ENCODE data around the gene CFAP157.
"Not testable (repeated sequence)": the region's sequence is repeated elsewhere in the genome, so short reads cannot be mapped to it uniquely, and the experiment has no call there.

Gene CFAP157

GRCh38 chr9:127749090-127749787 is 42.5 kb downstream of the CFAP157 start:
- peaks cover 36% of the 10 kb centered on the region for H3K36me3 Mint-ChIP-seq (ENCODE audit: low read depth)
- no peak overlapping the region for H3K27ac Mint-ChIP-seq
- no peaks in the 10 kb centered on the region for H3K27me3 Mint-ChIP-seq (ENCODE audit: low read depth)
- peaks cover 10% of the 10 kb centered on the region for H3K4me1 Mint-ChIP-seq (ENCODE audit: low read depth)
- H3K9me3 Mint-ChIP-seq: no peaks in the 10 kb centered on the region
- H3K4me3 Mint-ChIP-seq: no peak overlapping the region

GRCh38 chr9:127751269-127752054 is 44.7 kb downstream of the CFAP157 start:
- no peaks in the 10 kb centered on the region for H3K9me3 Mint-ChIP-seq
- peaks cover 31% of the 10 kb centered on the region for H3K36me3 Mint-ChIP-seq (ENCODE audit: low read depth)
- H3K4me1 Mint-ChIP-seq (ENCODE audit: low read depth): peaks cover 10% of the 10 kb centered on the region
- peak overlapping the region; percentile 5 for H3K27ac Mint-ChIP-seq
- no peaks in the 10 kb centered on the region for H3K27me3 Mint-ChIP-seq (ENCODE audit: low read depth)
- no peak overlapping the region for H3K4me3 Mint-ChIP-seq

GRCh38 chr9:127753148-127753547 is 46.4 kb downstream of the CFAP157 start:
- Mint-ChIP-seq H3K36me3 (ENCODE audit: low read depth) (peaks cover 24% of the 10 kb centered on the region), H3K4me1 (ENCODE audit: low read depth) (peaks cover 8% of the 10 kb centered on the region), H3K4me3 (no peak overlapping the region), H3K27me3 (ENCODE audit: low read depth) (no peaks in the 10 kb centered on the region), H3K27ac (no peak overlapping the region), H3K9me3 (no peaks in the 10 kb centered on the region)

DNA sequence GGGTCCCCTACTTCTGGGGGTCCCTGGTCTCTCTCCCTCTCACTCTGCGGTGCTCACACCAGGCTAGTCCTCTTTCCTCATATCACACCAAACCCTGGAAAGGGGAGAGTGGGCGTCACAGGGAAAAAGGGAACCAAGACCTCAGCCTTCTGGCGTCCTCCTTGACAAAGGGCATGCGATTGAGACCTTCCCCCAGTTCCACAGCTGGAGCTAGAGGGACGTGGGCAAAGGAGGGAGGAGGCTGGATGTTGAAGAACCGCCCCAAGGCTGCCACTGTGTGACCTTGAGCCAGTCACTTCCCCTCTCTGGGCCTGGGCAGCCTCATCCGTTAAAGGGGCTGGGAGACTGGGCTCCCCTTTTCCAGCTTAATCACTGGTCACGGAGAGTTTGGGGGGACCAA is 46.8 kb downstream of the CFAP157 start:
- Mint-ChIP-seq H3K27me3 (ENCODE audit: low read depth) (no peaks in the 10 kb centered on the region), H3K27ac (no peak overlapping the region), H3K9me3 (no peaks in the 10 kb centered on the region), H3K36me3 (ENCODE audit: low read depth) (peaks cover 26% of the 10 kb centered on the region), H3K4me3 (no peak overlapping the region), H3K4me1 (ENCODE audit: low read depth) (peaks cover 8% of the 10 kb centered on the region)

DNA sequence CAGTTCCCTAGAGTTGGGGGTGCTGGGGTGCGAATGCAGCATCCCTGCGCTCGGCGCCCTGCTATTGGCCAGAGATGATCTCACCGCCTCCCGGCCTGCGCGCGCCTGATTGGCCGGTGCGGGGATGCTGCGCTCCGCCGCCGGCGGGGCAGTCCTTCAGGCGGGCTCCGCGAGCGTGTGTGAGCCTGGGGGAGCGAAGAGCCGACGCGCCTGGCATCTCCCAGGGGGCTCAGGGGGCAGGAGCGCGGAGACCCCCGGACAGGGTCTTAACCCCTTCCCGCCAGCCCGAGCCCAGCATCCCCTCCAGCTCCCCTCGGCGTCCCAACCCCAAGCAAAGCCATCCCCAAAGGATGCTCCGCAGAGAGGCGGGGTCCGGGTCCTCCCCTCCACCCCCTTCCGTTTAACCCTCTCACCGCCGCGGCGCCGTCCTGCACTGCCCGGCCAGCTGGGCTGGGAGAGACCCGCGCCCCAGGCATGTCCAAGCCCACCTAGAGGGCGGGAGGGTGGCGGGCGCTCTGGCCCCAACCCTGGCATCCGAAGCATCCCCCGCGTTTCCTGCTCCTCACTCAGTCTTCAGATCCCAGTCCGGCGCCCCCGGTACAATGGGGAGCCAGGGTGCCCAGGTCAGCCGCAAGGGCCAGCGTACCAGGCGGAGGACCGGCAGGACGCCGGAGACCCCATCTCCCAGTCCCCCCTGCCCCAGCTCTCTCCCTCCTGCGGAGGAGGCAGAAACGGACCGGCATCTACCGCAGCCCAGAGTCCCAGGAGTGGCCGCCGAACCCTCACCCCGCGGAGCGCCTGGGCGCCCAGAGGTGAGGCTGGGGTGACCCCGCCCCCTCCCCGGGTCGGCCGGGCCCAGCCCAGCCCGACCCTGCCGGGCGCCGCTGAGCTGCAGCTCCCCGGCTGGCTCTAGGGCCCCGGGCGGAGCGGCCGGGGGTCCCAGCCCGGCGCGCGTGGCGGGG is 47.6 kb downstream of the CFAP157 start:
- Mint-ChIP-seq H3K27me3 (ENCODE audit: low read depth) (no peaks in the 10 kb centered on the region), H3K4me1 (ENCODE audit: low read depth) (peaks cover 8% of the 10 kb centered on the region), H3K27ac (no peak overlapping the region), H3K4me3 (no peak overlapping the region), H3K36me3 (ENCODE audit: low read depth) (peaks cover 25% of the 10 kb centered on the region), H3K9me3 (no peaks in the 10 kb centered on the region)

GRCh38 chr9:127755061-127756060 is 48.6 kb downstream of the CFAP157 start:
- no peak overlapping the region for H3K27ac Mint-ChIP-seq
- no peaks in the 10 kb centered on the region for H3K27me3 Mint-ChIP-seq (ENCODE audit: low read depth)
- H3K4me3 Mint-ChIP-seq: no peak overlapping the region
- peaks cover 24% of the 10 kb centered on the region for H3K36me3 Mint-ChIP-seq (ENCODE audit: low read depth)
- peaks cover 7% of the 10 kb centered on the region for H3K4me1 Mint-ChIP-seq (ENCODE audit: low read depth)
- no peaks in the 10 kb centered on the region for H3K9me3 Mint-ChIP-seq

- no peaks in the 10 kb centered on the region for H3K9me3 Mint-ChIP-seq
- no peaks in the 10 kb centered on the region for H3K27me3 Mint-ChIP-seq (ENCODE audit: low read depth)
- peaks cover 23% of the 10 kb centered on the region for H3K36me3 Mint-ChIP-seq (ENCODE audit: low read depth)
- no peak overlapping the region for H3K27ac Mint-ChIP-seq
- peaks cover 4% of the 10 kb centered on the region for H3K4me1 Mint-ChIP-seq (ENCODE audit: low read depth)
- H3K4me3 Mint-ChIP-seq: no peak overlapping the region
Observed at GRCh38 chr9:127756233-127756632, 49.4 kb downstream of the CFAP157 start.

DNA sequence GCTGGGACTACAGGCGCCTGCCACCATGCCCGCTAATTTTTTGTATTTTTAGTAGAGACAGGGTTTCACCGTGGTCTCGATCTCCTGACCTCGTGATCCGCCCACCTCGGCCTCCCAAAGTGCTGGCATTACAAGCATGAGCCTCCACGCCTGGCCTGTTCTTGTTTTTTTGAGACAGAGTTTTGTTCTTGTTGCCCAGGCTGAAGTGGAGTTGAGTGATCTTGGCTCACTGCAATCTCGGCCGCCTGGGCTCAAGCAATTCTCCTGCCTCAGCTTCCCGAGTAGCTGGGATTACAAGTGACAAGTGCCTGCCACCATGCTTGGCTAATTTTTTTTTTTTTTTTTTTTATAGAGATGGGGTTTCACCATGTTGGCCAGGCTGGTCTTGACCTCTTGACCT is 50.0 kb downstream of the CFAP157 start:
- H3K27me3 Mint-ChIP-seq (ENCODE audit: low read depth); H3K4me3 Mint-ChIP-seq; H3K27ac Mint-ChIP-seq; H3K9me3 Mint-ChIP-seq; H3K4me1 Mint-ChIP-seq (ENCODE audit: low read depth): not testable (repeated sequence)
- peaks cover 18% of the 10 kb centered on the region for H3K36me3 Mint-ChIP-seq (ENCODE audit: low read depth)

DNA sequence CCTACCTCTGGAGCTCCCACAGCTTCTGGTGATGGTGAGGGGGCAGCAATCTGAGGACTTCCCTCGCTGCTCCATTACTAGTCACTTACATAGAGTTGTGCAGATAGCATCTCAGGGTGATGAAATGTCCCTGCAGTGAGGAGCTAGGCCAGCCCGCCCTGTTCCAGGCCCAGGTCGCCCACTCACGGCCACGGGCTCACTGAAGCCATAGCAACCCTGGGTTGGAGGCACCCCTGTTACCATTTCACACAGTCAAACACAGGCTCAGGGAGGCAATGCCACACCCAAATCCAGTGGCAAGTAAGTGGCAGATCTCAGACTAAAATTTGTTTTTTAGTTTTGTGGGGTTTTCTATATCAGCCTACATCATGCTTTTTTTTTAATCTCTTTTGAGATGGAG is 52.1 kb downstream of the CFAP157 start:
- no peaks in the 10 kb centered on the region for H3K9me3 Mint-ChIP-seq
- peak overlapping the region; percentile 60 for H3K27ac Mint-ChIP-seq
- peaks cover 15% of the 10 kb centered on the region for H3K4me1 Mint-ChIP-seq (ENCODE audit: low read depth)
- H3K27me3 Mint-ChIP-seq (ENCODE audit: low read depth): no peaks in the 10 kb centered on the region
- H3K36me3 Mint-ChIP-seq (ENCODE audit: low read depth): peaks cover 28% of the 10 kb centered on the region
- no peak overlapping the region for H3K4me3 Mint-ChIP-seq

DNA sequence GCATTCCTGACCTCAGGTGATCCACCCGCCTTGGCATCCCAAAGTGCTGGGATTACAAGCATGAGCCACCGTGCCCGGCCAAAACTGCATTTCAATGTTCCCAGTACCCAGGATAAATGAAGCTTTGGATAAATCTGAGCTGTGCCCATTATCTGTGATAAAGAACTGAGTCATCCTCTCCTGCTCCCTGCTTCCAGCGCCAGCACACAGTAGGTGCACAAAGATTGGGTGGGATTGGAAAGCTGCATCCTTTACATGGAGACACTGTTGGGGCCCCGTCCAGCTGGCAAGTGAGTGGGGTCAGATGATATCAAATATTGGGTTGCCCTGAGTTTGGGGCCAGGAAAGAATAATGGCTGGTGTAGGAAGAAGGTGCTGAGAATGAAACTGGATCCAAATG is 54.3 kb downstream of the CFAP157 start:
- no peaks in the 10 kb centered on the region for H3K9me3 Mint-ChIP-seq
- H3K4me1 Mint-ChIP-seq (ENCODE audit: low read depth): peaks cover 30% of the 10 kb centered on the region
- H3K27me3 Mint-ChIP-seq (ENCODE audit: low read depth): no peaks in the 10 kb centered on the region
- no peak overlapping the region for H3K27ac Mint-ChIP-seq
- peaks cover 43% of the 10 kb centered on the region for H3K36me3 Mint-ChIP-seq (ENCODE audit: low read depth)
- H3K4me3 Mint-ChIP-seq: no peak overlapping the region

DNA sequence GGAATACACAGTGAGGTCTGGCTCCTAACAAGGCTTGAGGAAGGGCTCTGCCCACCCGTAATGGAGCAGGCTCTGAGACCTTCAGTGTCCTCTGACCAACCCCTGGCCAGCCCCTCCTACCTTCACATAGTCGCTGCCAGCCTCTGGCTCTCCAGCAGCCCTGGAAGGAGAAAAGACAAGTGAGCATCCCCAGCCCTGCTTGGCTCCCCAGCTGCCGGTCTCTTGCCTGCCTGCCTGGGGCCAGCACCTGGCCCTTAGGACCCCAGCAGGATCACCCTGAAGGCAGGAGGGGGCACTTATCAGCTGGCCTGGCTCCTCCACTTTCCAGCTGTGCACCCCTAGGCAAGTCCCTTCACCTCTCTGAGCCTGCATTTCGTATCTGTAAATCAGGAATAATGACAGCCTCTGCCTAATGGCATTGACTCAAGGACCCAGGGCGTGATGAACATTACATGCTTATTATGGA is 54.7 kb downstream of the CFAP157 start:
- Mint-ChIP-seq H3K4me1 (ENCODE audit: low read depth) (peaks cover 34% of the 10 kb centered on the region), H3K4me3 (no peak overlapping the region), H3K27ac (no peak overlapping the region), H3K27me3 (ENCODE audit: low read depth) (no peaks in the 10 kb centered on the region), H3K36me3 (ENCODE audit: low read depth) (peaks cover 48% of the 10 kb centered on the region), H3K9me3 (no peaks in the 10 kb centered on the region)

- no peaks in the 10 kb centered on the region for H3K9me3 Mint-ChIP-seq
- no peaks in the 10 kb centered on the region for H3K27me3 Mint-ChIP-seq (ENCODE audit: low read depth)
- peaks cover 51% of the 10 kb centered on the region for H3K36me3 Mint-ChIP-seq (ENCODE audit: low read depth)
- H3K4me3 Mint-ChIP-seq: no peak overlapping the region
- H3K27ac Mint-ChIP-seq: peak overlapping the region; percentile 49
- peaks cover 39% of the 10 kb centered on the region for H3K4me1 Mint-ChIP-seq (ENCODE audit: low read depth)
Observed at GRCh38 chr9:127762111-127762676, 55.4 kb downstream of the CFAP157 start.

DNA sequence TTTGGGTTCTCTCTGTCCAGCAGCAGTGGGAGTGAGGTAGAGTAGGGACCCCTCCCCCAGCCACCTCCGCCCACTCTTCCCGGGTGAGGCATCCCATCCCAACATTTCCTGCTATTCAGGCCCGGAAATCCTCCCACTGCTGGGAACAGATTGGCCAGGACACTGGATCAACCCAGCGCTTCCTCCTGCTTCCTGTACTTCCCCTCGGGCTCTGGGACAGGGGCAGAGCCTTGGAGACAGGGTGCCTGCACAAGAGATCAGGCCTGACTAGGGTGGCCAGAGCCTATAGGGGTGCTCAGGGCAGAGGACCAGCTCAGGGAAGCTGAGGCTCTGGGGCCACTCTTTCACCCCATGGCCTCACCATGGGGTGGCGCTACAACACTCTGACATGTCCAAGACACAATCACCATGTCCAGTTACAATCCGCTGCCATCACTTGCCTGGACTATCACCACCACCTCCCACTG is 57.2 kb downstream of the CFAP157 start:
- Mint-ChIP-seq H3K36me3 (ENCODE audit: low read depth) (peaks cover 57% of the 10 kb centered on the region), H3K27me3 (ENCODE audit: low read depth) (no peaks in the 10 kb centered on the region), H3K9me3 (no peaks in the 10 kb centered on the region), H3K27ac (peak overlapping the region; percentile 49), H3K4me1 (ENCODE audit: low read depth) (peaks cover 51% of the 10 kb centered on the region), H3K4me3 (no peak overlapping the region)
